GM12878 (cell line): ENCODE data around the gene BRICD5. TPM values are rescaled to one million over a fixed set of nuclear protein-coding genes. Genes with fewer than 3 reads are reported as not detected.
A peak's percentile ranks its signal among the peaks of the same experiment; 100 is the strongest.

Source experiments
- ATF7 ChIP-seq: fragments of 450-650 bp; IDR thresholded peaks from 2 replicates; pipeline ENCODE4 v1.6.1; 2016; ENCODE audit warnings: low read depth, mild to moderate bottlenecking
- CREM ChIP-seq: IDR thresholded peaks from 2 replicates; pipeline ENCODE4 v1.6.1; 2014; ENCODE audit warnings: antibody characterized with exemption, low read depth
- DPF2 ChIP-seq: fragments of 450-650 bp; IDR thresholded peaks from 2 replicates; pipeline ENCODE4 v1.6.1; 2017; ENCODE audit warnings: mild to moderate bottlenecking
- E4F1 ChIP-seq: fragments of 450-650 bp; IDR thresholded peaks from 2 replicates; pipeline ENCODE4 v1.6.1; 2018; ENCODE audit warnings: borderline replicate concordance, mild to moderate bottlenecking; ENCODE audit not compliant: partially characterized antibody
- EP300 ChIP-seq, 2 experiments: fragments of 150-350 bp in 1 of 2; IDR thresholded peaks; 2 replicates each; pipeline ENCODE4 v1.6.1; 2011 to 2012; ENCODE audit warnings: low read depth in 2 of 2, low read length in 2 of 2, borderline replicate concordance in 1 of 2, improper control_type of control experiment in 1 of 2, inconsistent platforms in 1 of 2; ENCODE audit not compliant: control insufficient read depth in 1 of 2
- EZH2 ChIP-seq: IDR thresholded peaks from 2 replicates; pipeline ENCODE4 v1.6.1; 2012; ENCODE audit warnings: low read depth, mild to moderate bottlenecking, control low read depth, inconsistent platforms, low read length, borderline replicate concordance; ENCODE audit not compliant: control insufficient read depth
- FOS ChIP-seq: IDR thresholded peaks from 3 replicates; pipeline ENCODE4 v1.6.1; 2011; ENCODE audit warnings: borderline replicate concordance; ENCODE audit not compliant: insufficient read length; ENCODE audit errors: extremely low read depth
- FOXM1 ChIP-seq: IDR thresholded peaks from 2 replicates; pipeline ENCODE4 v1.6.1; 2012; ENCODE audit warnings: low read depth, mild to moderate bottlenecking, inconsistent platforms, low read length, moderate library complexity
- IKZF1 ChIP-seq: fragments of 450-650 bp; conservative IDR thresholded peaks from 2 replicates; pipeline ENCODE4 v1.6.1; 2017; ENCODE audit warnings: antibody characterized with exemption, mild to moderate bottlenecking
- IRF3 ChIP-seq: fragments of 450-650 bp; IDR thresholded peaks from 2 replicates; pipeline ENCODE4 v1.6.1; 2014; ENCODE audit warnings: mild to moderate bottlenecking
- IRF4 ChIP-seq: IDR thresholded peaks from 2 replicates; pipeline ENCODE4 v1.6.1; 2011; ENCODE audit warnings: low read depth, low read length
- JUNB ChIP-seq: IDR thresholded peaks from 2 replicates; pipeline ENCODE4 v1.6.1; 2016; ENCODE audit warnings: antibody characterized with exemption, mild to moderate bottlenecking
- MEF2A ChIP-seq: IDR thresholded peaks from 2 replicates; pipeline ENCODE4 v1.6.1; 2011; ENCODE audit warnings: low read depth, mild to moderate bottlenecking, low read length, moderate library complexity; ENCODE audit not compliant: insufficient read depth
- NFIC ChIP-seq: IDR thresholded peaks from 2 replicates; pipeline ENCODE4 v1.6.1; 2012; ENCODE audit warnings: low read depth, mild to moderate bottlenecking, inconsistent platforms, low read length, moderate library complexity
- NKRF ChIP-seq: fragments of 450-650 bp; conservative IDR thresholded peaks from 2 replicates; pipeline ENCODE4 v1.6.1; 2017; ENCODE audit warnings: mild to moderate bottlenecking, moderate library complexity
- NR2C1 ChIP-seq: fragments of 450-650 bp; IDR thresholded peaks from 2 replicates; pipeline ENCODE4 v1.6.1; 2017; ENCODE audit warnings: antibody characterized with exemption, mild to moderate bottlenecking, moderate library complexity
- PBX3 ChIP-seq: IDR thresholded peaks from 2 replicates; pipeline ENCODE4 v1.6.1; 2011; ENCODE audit warnings: mild to moderate bottlenecking, low read depth, low read length, moderate library complexity; ENCODE audit not compliant: insufficient replicate concordance
- RELA ChIP-seq: fragments of 450-650 bp; IDR thresholded peaks from 2 replicates; pipeline ENCODE4 v1.8.0; 2014; ENCODE audit warnings: borderline replicate concordance; ENCODE audit not compliant: partially characterized antibody
- STAT1 ChIP-seq: fragments of 450-650 bp; conservative IDR thresholded peaks from 2 replicates; pipeline ENCODE4 v1.6.1; 2014; ENCODE audit warnings: antibody characterized with exemption, mild to moderate bottlenecking
- YY1 ChIP-seq: IDR thresholded peaks from 2 replicates; pipeline ENCODE4 v1.6.1; 2011; ENCODE audit warnings: low read depth, mild to moderate bottlenecking, low read length
- polyA plus RNA-seq, 11 experiments: library from polyadenylated mRNA; depleted of rRNA in 4 of 11; unstranded in 6 of 11; stranded (reverse) in 5 of 11; fragments of >200 nt; fragmentation: Nextera tagmentation in 4 of 11; fragmentation: Illumina TruSeq in 1 of 11; extraction: Ambion mirVana in 4 of 11; extraction: Trizol in 1 of 11; gene quantifications; 1 replicate in 1 of 11; 2 replicates in 10 of 11; pipeline versions ENCODE4 v1.2.1 to v1.2.3, GENCODE V29; 2011 to 2016; ENCODE audit warnings: inconsistent platforms in 2 of 11, missing spikeins in 2 of 11, low read depth in 1 of 11
- total RNA-seq, 4 experiments: library from RNA; depleted of rRNA in 3 of 4; stranded (reverse); fragments of >200 nt in 3 of 4; fragmentation: Illumina TruSeq in 1 of 4; extraction: Trizol in 1 of 4; gene quantifications; 2 replicates each; pipeline versions ENCODE4 v1.2.1 to v1.2.3, GENCODE V29; 2013 to 2021

Gene BRICD5
- total and polyA plus RNA-seq, 10 of the 15 experiments (the other 5 are each of a cell fraction or from before 2014, with no cell fraction given): 0.58 to 11.6 (median 1.5) TPM; not detected in 1

GRCh38 chr16:2223221-2223941 lies 12.7 kb upstream of the BRICD5 start, which contains the start of gene E4F1 (continued):
- TF ChIP-seq E4F1 (peak; percentile 99), STAT1 (0 out of 2 replicates have a peak, but pooled peaks have one; percentile 75), ATF7 (peak; percentile 90), JUNB (no peak), IRF3 (peak; percentile 29; the same call in 1 of the 2 replicates), IRF4 (no peak), MEF2A (0 out of 2 replicates have a peak, but pooled peaks have one; percentile 16), NFIC (no peak), FOS (no peak), CREM (peak; percentile 96), YY1 (peak; percentile 94), NR2C1 (peak; percentile 41; the same call in 1 of the 2 replicates), FOXM1 (no peak), IKZF1 (peak; percentile 64), EP300 (IDR thresholded peaks at IDR 0.05; ENCODE audit: borderline replicate concordance in 1 of 2, control insufficient read depth in 1 of 2, low read depth in 2 of 2, low read length in 2 of 2) (peak in 1 of 2 experiments; percentile 41; a peak in 1 of 4 replicates), RELA (no peak), PBX3 (peak; percentile 95), NKRF (peak; percentile 90), DPF2 (peak; percentile 76), EZH2 (no peak)
